Keratinocyte (primary cell): ENCODE results near the gene MAP3K20. TPM values are rescaled to one million over a fixed set of nuclear protein-coding genes. Genes with fewer than 3 reads are reported as not detected.

Experiments
- DNase-seq: peaks from one replicate; pipeline ENCODE4 v3.0.0-alpha.2; 2011; ENCODE audit warnings: low read depth, missing footprints, low spot score
- FAIRE-seq: peaks from 2 replicates; lab custom pipeline; 2011; peaks lifted over from hg19 to GRCh38; lab: Jason Lieb, UNC
- H2AFZ ChIP-seq: 2 replicates; pipeline ENCODE4 v1.6.0; 2012; ENCODE audit warnings: low read length, control low read depth, inconsistent platforms; ENCODE audit not compliant: control insufficient read depth
- H3K27ac ChIP-seq: 2 replicates; pipeline ENCODE4 v1.5.1; 2011; ENCODE audit warnings: low read length; ENCODE audit not compliant: control insufficient read depth, insufficient read depth
- H3K27me3 ChIP-seq: 3 replicates; pipeline ENCODE4 v1.6.0; 2011; ENCODE audit warnings: low read length; ENCODE audit not compliant: control insufficient read depth, insufficient read depth; ENCODE audit errors: extremely low read depth
- H3K36me3 ChIP-seq, 2 experiments: 2 replicates in 1 of 2; 3 replicates in 1 of 2; pipeline ENCODE4 v1.5.1; 2011; ENCODE audit warnings: low read length in 2 of 2, mild to moderate bottlenecking in 1 of 2; ENCODE audit not compliant: control insufficient read depth in 2 of 2, insufficient read depth in 2 of 2; ENCODE audit errors: extremely low read depth in 1 of 2
- H3K4me1 ChIP-seq: 3 replicates; pipeline ENCODE4 v1.5.1; 2011; ENCODE audit warnings: low read length; ENCODE audit not compliant: control insufficient read depth, insufficient read depth; ENCODE audit errors: extremely low read depth
- H3K4me2 ChIP-seq: 3 replicates; pipeline ENCODE4 v1.6.0; 2011; ENCODE audit warnings: low read depth, low read length; ENCODE audit not compliant: control insufficient read depth, insufficient read depth; ENCODE audit errors: extremely low read depth
- H3K4me3 ChIP-seq, 3 experiments: fragments of 200-600 bp in 1 of 3; sonication (generic) in 1 of 3; 2 replicates in 2 of 3; 3 replicates in 1 of 3; pipeline ENCODE4 v1.5.1; 2011 to 2016; ENCODE audit warnings: low read length in 3 of 3, mild to moderate bottlenecking in 3 of 3, control low read depth in 2 of 3, inconsistent platforms in 1 of 3, low read depth in 1 of 3, mixed read lengths in 1 of 3, mixed run types in 1 of 3, moderate library complexity in 1 of 3; ENCODE audit not compliant: control insufficient read depth in 2 of 3, insufficient read depth in 2 of 3; ENCODE audit errors: extremely low read depth in 1 of 3
- H3K79me2 ChIP-seq: 2 replicates; pipeline ENCODE4 v1.6.0; 2012; ENCODE audit warnings: low read length; ENCODE audit not compliant: control insufficient read depth, insufficient read depth
- H3K9ac ChIP-seq: 3 replicates; pipeline ENCODE4 v1.6.0; 2011; ENCODE audit warnings: low read length; ENCODE audit not compliant: control insufficient read depth, insufficient read depth; ENCODE audit errors: extremely low read depth
- H3K9me1 ChIP-seq: 3 replicates; pipeline ENCODE4 v1.6.0; 2011; ENCODE audit warnings: low read length; ENCODE audit not compliant: control insufficient read depth, insufficient read depth; ENCODE audit errors: extremely low read depth
- H3K9me3 ChIP-seq: 2 replicates; pipeline ENCODE4 v1.5.1; 2012; ENCODE audit warnings: low read depth, low read length; ENCODE audit not compliant: control insufficient read depth
- H4K20me1 ChIP-seq: 3 replicates; pipeline ENCODE4 v1.6.0; 2011; ENCODE audit warnings: low read length; ENCODE audit not compliant: control insufficient read depth, insufficient read depth; ENCODE audit errors: extremely low read depth
- CTCF ChIP-seq, 3 experiments: IDR thresholded peaks in 1 of 3; conservative IDR thresholded peaks in 1 of 3; optimal IDR thresholded peaks in 1 of 3; 2 replicates in 2 of 3; 3 replicates in 1 of 3; pipeline versions ENCODE3 to v1.5.1; 2011; ENCODE audit warnings: low read length in 3 of 3, mild to moderate bottlenecking in 3 of 3, moderate library complexity in 2 of 3, control low read depth in 1 of 3, inconsistent platforms in 1 of 3; ENCODE audit not compliant: insufficient read depth in 2 of 3; ENCODE audit errors: extremely low read depth in 1 of 3
- EZH2 ChIP-seq: IDR thresholded peaks from one replicate; pipeline ENCODE4 v1.6.1; 2012; ENCODE audit warnings: inconsistent platforms, mild to moderate bottlenecking, low read length, moderate library complexity
- dilution Hi-C: fragments of 300-500 bp; cut with MboI; formaldehyde crosslinking; loops from one replicate; pipeline ENCODE4 v1.7.0; 2020; ENCODE audit warnings: low sequenced_read_pairs; ENCODE audit not compliant: extremely low pct_ligation_motif_present
- polyA plus RNA-seq, 5 experiments: library from polyadenylated mRNA; depleted of rRNA in 3 of 5; stranded (reverse) in 3 of 5; stranded (forward) in 1 of 5; unstranded in 1 of 5; fragments of >200 nt; gene quantifications; 1 replicate in 1 of 5; 2 replicates in 3 of 5; 3 replicates in 1 of 5; pipeline versions ENCODE4 v1.2.1 to v1.2.3, GENCODE V29; 2011 to 2012; ENCODE audit warnings: missing spikeins in 2 of 5, low read depth in 1 of 5, low replicate concordance in 1 of 5

Gene MAP3K20
- polyA plus RNA-seq, 1 donor (not counting 4 experiments of a cell fraction or from before 2014, with no cell fraction given) = 31.7 TPM

GRCh38 chr2:173032032-173032431 is 43.6 kb upstream of the MAP3K20 start:
- Histone ChIP-seq H3K9me1 (no peaks in the 10 kb centered on the region), H3K9me3 (no peaks in the 10 kb centered on the region), H3K4me3 (no peak overlapping the region), H3K27ac (no peak overlapping the region), H4K20me1 (no peaks in the 10 kb centered on the region), H3K36me3 (no peaks in the 10 kb centered on the region), H3K4me2 (no peak overlapping the region), H2AFZ (no peak overlapping the region), H3K27me3 (no peaks in the 10 kb centered on the region), H3K79me2 (no peaks in the 10 kb centered on the region), H3K9ac (no peak overlapping the region), H3K4me1 (peaks cover 11% of the 10 kb centered on the region)
- dilution Hi-C loops = loop anchor here (25.0 kb wide), 1 partner anchor 155 kb away; no protein-coding TSS in a partner anchor
- DNase-seq (no peak), FAIRE-seq (no peak)
- TF ChIP-seq CTCF (optimal IDR thresholded peaks at IDR 0.05 in 1 of 3, IDR thresholded peaks at IDR 0.05 in 1 of 3, conservative IDR thresholded peaks at IDR 0.05 in 1 of 3; ENCODE audit: extremely low read depth in 1 of 3, insufficient read depth in 2 of 3, low read length in 3 of 3) = no peak
- no peak for TF ChIP-seq EZH2

GRCh38 chr2:173033084-173033483 is 42.6 kb upstream of the MAP3K20 start:
- no peak for TF ChIP-seq CTCF (optimal IDR thresholded peaks at IDR 0.05 in 1 of 3, IDR thresholded peaks at IDR 0.05 in 1 of 3, conservative IDR thresholded peaks at IDR 0.05 in 1 of 3; ENCODE audit: extremely low read depth in 1 of 3, insufficient read depth in 2 of 3, low read length in 3 of 3)
- TF ChIP-seq EZH2 = no peak
- FAIRE-seq = no peak
- no peaks in the 10 kb centered on the region for H3K27me3 ChIP-seq
- no peaks in the 10 kb centered on the region for H3K79me2 ChIP-seq
- no peak overlapping the region for H3K9ac ChIP-seq
- no peak overlapping the region for H3K27ac ChIP-seq
- dilution Hi-C loops = loop anchor here (25.0 kb wide), 1 partner anchor 154 kb away; no protein-coding TSS in a partner anchor
- H3K9me1 ChIP-seq = no peaks in the 10 kb centered on the region
- peaks cover 11% of the 10 kb centered on the region for H3K4me1 ChIP-seq
- H3K4me3 ChIP-seq = no peak overlapping the region
- no peak overlapping the region for H3K4me2 ChIP-seq
- no peak overlapping the region for H2AFZ ChIP-seq
- H3K36me3 ChIP-seq = no peaks in the 10 kb centered on the region
- no peaks in the 10 kb centered on the region for H4K20me1 ChIP-seq
- DNase-seq = no peak
- no peaks in the 10 kb centered on the region for H3K9me3 ChIP-seq
